ENCODE results near the gene LINS1.

DNA sequence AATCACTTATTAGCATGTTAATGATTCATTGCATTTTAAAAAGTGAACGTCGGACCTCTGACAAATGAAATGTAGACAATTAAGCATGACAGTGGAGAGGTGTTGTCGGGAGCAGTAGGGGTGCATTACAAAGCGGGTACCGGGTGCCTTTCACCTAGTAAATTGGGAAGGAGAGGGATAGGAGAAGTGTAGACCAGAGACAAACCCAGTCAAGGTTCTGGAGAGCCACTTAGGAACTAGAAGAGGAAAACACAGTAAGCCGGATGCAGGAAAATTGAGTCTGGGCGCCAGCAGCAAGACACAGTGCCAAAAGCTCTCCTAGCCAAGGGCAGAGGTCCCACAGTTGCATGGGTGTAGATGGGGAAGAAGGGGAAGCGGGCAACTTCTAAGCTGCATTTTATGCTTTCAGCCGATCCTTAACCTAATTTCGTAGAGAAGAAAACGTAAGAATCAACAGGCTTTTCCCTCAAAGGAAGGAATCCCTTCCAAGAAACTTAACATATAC is 70.1 kb downstream of the LINS1 start:
- TF ChIP-seq, protein P1, sequence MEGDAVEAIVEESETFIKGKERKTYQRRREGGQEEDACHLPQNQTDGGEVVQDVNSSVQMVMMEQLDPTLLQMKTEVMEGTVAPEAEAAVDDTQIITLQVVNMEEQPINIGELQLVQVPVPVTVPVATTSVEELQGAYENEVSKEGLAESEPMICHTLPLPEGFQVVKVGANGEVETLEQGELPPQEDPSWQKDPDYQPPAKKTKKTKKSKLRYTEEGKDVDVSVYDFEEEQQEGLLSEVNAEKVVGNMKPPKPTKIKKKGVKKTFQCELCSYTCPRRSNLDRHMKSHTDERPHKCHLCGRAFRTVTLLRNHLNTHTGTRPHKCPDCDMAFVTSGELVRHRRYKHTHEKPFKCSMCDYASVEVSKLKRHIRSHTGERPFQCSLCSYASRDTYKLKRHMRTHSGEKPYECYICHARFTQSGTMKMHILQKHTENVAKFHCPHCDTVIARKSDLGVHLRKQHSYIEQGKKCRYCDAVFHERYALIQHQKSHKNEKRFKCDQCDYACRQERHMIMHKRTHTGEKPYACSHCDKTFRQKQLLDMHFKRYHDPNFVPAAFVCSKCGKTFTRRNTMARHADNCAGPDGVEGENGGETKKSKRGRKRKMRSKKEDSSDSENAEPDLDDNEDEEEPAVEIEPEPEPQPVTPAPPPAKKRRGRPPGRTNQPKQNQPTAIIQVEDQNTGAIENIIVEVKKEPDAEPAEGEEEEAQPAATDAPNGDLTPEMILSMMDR (IDR thresholded peaks at IDR 0.05), result no peak
- no peak for TF ChIP-seq EP300 (IDR thresholded peaks at IDR 0.05)
